Panc1 (cell line): Measurements from ENCODE around the gene TBCC. TPM values are rescaled to one million over a fixed set of nuclear protein-coding genes. Genes with fewer than 3 reads are reported as not detected.

Experiments
- ATAC-seq: fragments of 200-7000 bp; cut with Tn5 transposase; 2 replicates; pipeline ENCODE4 v1.9.1; 2020; ENCODE audit warnings: mild to moderate bottlenecking, moderate library complexity
- BruUV-seq: library from RNA; stranded (reverse); fragments of 400-500 nt; replicated peaks from 2 replicates; lab custom pipeline; 2021; lab: Mats Ljungman, UMichigan
- CTCF ChIA-PET: fragments of 300-600 bp; sonication (Branson Sonifier 250); formaldehyde crosslinking; loops from one replicate; lab custom pipeline; 2022; ENCODE audit warnings: antibody characterized with exemption; lab: Charles Lee
- POLR2A ChIA-PET: fragments of 300-600 bp; sonication (Branson Sonifier 250); formaldehyde crosslinking; loops from one replicate; lab custom pipeline; 2022; ENCODE audit warnings: antibody characterized with exemption; lab: Charles Lee
- DNase-seq: peaks from one replicate; pipeline ENCODE4 v3.0.0-alpha.2; 2010; ENCODE audit warnings: low read depth, low spot score
- H3K27ac ChIP-seq: 2 replicates; pipeline ENCODE4 v1.5.1; 2011; ENCODE audit warnings: mild to moderate bottlenecking, low read length, inconsistent platforms
- H3K27me3 ChIP-seq: fragments of 200-500 bp; sonication (Bioruptor generic); 2 replicates; pipeline ENCODE4 v1.6.0; 2014; ENCODE audit warnings: low read length, inconsistent platforms; ENCODE audit not compliant: control insufficient read depth, insufficient read depth
- H3K36me3 ChIP-seq: fragments of 200-500 bp; sonication (Bioruptor generic); 2 replicates; pipeline ENCODE4 v1.5.1; 2014; ENCODE audit warnings: inconsistent platforms, mild to moderate bottlenecking, low read length, moderate library complexity; ENCODE audit not compliant: control insufficient read depth, insufficient read depth
- H3K4me1 ChIP-seq: 2 replicates; pipeline ENCODE4 v1.5.1; 2011; ENCODE audit warnings: inconsistent platforms, mild to moderate bottlenecking, low read length, moderate library complexity; ENCODE audit not compliant: control insufficient read depth, insufficient read depth
- H3K4me3 ChIP-seq, 2 experiments: 2 replicates each; pipeline ENCODE4 v1.5.1; 2011 to 2012; ENCODE audit warnings: low read depth in 2 of 2, low read length in 2 of 2, mild to moderate bottlenecking in 2 of 2, inconsistent platforms in 1 of 2, moderate library complexity in 1 of 2
- H3K9me3 ChIP-seq: fragments of 200-500 bp; sonication (Bioruptor generic); 2 replicates; pipeline ENCODE4 v1.5.1; 2014; ENCODE audit warnings: low read depth, mild to moderate bottlenecking, inconsistent platforms, low read length, moderate library complexity; ENCODE audit not compliant: control insufficient read depth, insufficient read depth
- CTCF ChIP-seq: fragments of 450-650 bp; IDR thresholded peaks from 2 replicates; pipeline ENCODE4 v1.5.1; 2017; ENCODE audit warnings: mild to moderate bottlenecking
- POLR2AphosphoS5 ChIP-seq: IDR thresholded peaks from 2 replicates; pipeline ENCODE4 v1.6.1; 2012; ENCODE audit warnings: mild to moderate bottlenecking, low read depth, low read length, moderate library complexity
- SIN3A ChIP-seq: IDR thresholded peaks from 2 replicates; pipeline ENCODE4 v1.6.1; 2012; ENCODE audit warnings: low read depth, mild to moderate bottlenecking, low read length, moderate library complexity, borderline replicate concordance; ENCODE audit not compliant: insufficient read depth
- TCF7L2 ChIP-seq: IDR thresholded peaks from 2 replicates; pipeline ENCODE4 v1.6.1; 2011; ENCODE audit warnings: mild to moderate bottlenecking, low read depth, low read length, inconsistent platforms
- in situ Hi-C: cut with HindIII; loops from 2 replicates; pipeline ENCODE4 v1.10.0; 2016; ENCODE audit warnings: low sequenced_read_pairs, low pct_unique_long_range_greater_than_20kb
- intact Hi-C: fragments of 100-400 bp; cut with micrococcal nuclease; formaldehyde crosslinking; loops from one replicate; pipeline ENCODE4 v1.10.0; 2022; ENCODE audit not compliant: unreplicated experiment
- total RNA-seq: library from RNA; stranded (reverse); gene quantifications from one replicate; pipeline ENCODE4 v1.2.1, GENCODE V29; 2021; ENCODE audit not compliant: unreplicated experiment
- TF ChIP-seq, protein P1 (sequence below), 2 experiments: IDR thresholded peaks; 2 replicates each; pipeline ENCODE4 v1.6.1; 2011 to 2012; ENCODE audit warnings: low read depth in 2 of 2, control low read depth in 1 of 2, low read length in 1 of 2, mild to moderate bottlenecking in 1 of 2, moderate library complexity in 1 of 2; ENCODE audit not compliant: insufficient read depth in 1 of 2

TBCC gene
- total RNA-seq, 1 experiment from 2014 or later, result 25.7 TPM

- no peak for DNase-seq
- H3K4me3 ChIP-seq, result no peak overlapping the region
- H3K36me3 ChIP-seq, result no peaks in the 10 kb centered on the region
- BruUV-seq, result no TSS peak
- H3K4me1 ChIP-seq, result peaks cover 4% of the 10 kb centered on the region; the same call in 1 of the 2 replicates
- H3K9me3 ChIP-seq, result no peaks in the 10 kb centered on the region
- ChIA-PET CTCF (interaction anchor here (0.5 to 1.1 kb wide), 5 partner anchors 26 to 137 kb away, joined by 3 to 6 read pairs (median 4); no protein-coding TSS in a partner anchor), POLR2A (interaction anchor here (0.6 kb wide), 1 partner anchor 40 kb away, joined by 3 read pairs; no protein-coding TSS in a partner anchor)
- no peak overlapping the region for H3K27ac ChIP-seq
- no peak for ATAC-seq
- intact Hi-C loops, result loop anchor here (1.0 to 5.0 kb wide), 2 partner anchors 65 to 151 kb away; partner anchors contain the start of gene RPL7L1
- in situ Hi-C loops, result no loop called here
- TF ChIP-seq, protein P1, sequence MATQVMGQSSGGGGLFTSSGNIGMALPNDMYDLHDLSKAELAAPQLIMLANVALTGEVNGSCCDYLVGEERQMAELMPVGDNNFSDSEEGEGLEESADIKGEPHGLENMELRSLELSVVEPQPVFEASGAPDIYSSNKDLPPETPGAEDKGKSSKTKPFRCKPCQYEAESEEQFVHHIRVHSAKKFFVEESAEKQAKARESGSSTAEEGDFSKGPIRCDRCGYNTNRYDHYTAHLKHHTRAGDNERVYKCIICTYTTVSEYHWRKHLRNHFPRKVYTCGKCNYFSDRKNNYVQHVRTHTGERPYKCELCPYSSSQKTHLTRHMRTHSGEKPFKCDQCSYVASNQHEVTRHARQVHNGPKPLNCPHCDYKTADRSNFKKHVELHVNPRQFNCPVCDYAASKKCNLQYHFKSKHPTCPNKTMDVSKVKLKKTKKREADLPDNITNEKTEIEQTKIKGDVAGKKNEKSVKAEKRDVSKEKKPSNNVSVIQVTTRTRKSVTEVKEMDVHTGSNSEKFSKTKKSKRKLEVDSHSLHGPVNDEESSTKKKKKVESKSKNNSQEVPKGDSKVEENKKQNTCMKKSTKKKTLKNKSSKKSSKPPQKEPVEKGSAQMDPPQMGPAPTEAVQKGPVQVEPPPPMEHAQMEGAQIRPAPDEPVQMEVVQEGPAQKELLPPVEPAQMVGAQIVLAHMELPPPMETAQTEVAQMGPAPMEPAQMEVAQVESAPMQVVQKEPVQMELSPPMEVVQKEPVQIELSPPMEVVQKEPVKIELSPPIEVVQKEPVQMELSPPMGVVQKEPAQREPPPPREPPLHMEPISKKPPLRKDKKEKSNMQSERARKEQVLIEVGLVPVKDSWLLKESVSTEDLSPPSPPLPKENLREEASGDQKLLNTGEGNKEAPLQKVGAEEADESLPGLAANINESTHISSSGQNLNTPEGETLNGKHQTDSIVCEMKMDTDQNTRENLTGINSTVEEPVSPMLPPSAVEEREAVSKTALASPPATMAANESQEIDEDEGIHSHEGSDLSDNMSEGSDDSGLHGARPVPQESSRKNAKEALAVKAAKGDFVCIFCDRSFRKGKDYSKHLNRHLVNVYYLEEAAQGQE (IDR thresholded peaks at IDR 0.05; ENCODE audit: insufficient read depth in 1 of 2, low read depth in 2 of 2, low read length in 1 of 2), result no peak
- TF ChIP-seq CTCF, result no peak
- no peak for TF ChIP-seq TCF7L2
- no peak for TF ChIP-seq POLR2AphosphoS5
- no peak for TF ChIP-seq SIN3A
- H3K27me3 ChIP-seq, result no peaks in the 10 kb centered on the region
These were observed 19.9 kb downstream of the TBCC start for GRCh38 chr6:42726026-42726425.

- H3K36me3 ChIP-seq, result no peaks in the 10 kb centered on the region
- POLR2A ChIA-PET, result interaction anchor here (0.6 kb wide), 2 partner anchors 146 to 166 kb away, joined by 3 to 5 read pairs; a partner anchor contains a TSS
- H3K4me3 ChIP-seq, result no peak overlapping the region
- H3K9me3 ChIP-seq, result no peaks in the 10 kb centered on the region
- TF ChIP-seq CTCF (no peak), TCF7L2 (no peak), SIN3A (no peak), POLR2AphosphoS5 (no peak)
- TF ChIP-seq, protein P1 (IDR thresholded peaks at IDR 0.05; ENCODE audit: insufficient read depth in 1 of 2, low read depth in 2 of 2, low read length in 1 of 2), result no peak
- no peak for ATAC-seq
- CTCF ChIA-PET, result no interaction called here
- in situ Hi-C loops, result no loop called here
- H3K27ac ChIP-seq, result no peak overlapping the region
- no peak for DNase-seq
- H3K27me3 ChIP-seq, result no peaks in the 10 kb centered on the region
- intact Hi-C loops, result loop anchor here (5.0 kb wide), 1 partner anchor 152 kb away; the partner anchor contains the start of gene RPL7L1
- no TSS peak for BruUV-seq
- H3K4me1 ChIP-seq, result peaks cover 4% of the 10 kb centered on the region
These were observed 21.1 kb downstream of the TBCC start for GRCh38 chr6:42724825-42725224.
